GM19035 (cell line): ENCODE results near the gene PLIN5.
"Not testable (repeated sequence)": the region's sequence is repeated elsewhere in the genome, so short reads cannot be mapped to it uniquely, and the experiment has no call there.

Experiments
- ATAC-seq: cut with Tn5 transposase; IDR thresholded peaks from one replicate; pipeline ENCODE4 v1.9.1; 2021; ENCODE audit not compliant: unreplicated experiment

Gene PLIN5

GRCh38 chr19:4547303-4548237, 12.5 kb upstream of the PLIN5 start:
- ATAC-seq = no peak

GRCh38 chr19:4543842-4544647, 9.0 kb upstream of the PLIN5 start:
- no peak for ATAC-seq

GRCh38 chr19:4542896-4543841, 8.1 kb upstream of the PLIN5 start:
- ATAC-seq = no peak

GRCh38 chr19:4541806-4542145, 6.8 kb upstream of the PLIN5 start:
- ATAC-seq = not testable (repeated sequence)

- ATAC-seq = no peak
Observed at GRCh38 chr19:4541114-4541805, 6.2 kb upstream of the PLIN5 start.

GRCh38 chr19:4539693-4540581, 4.9 kb upstream of the PLIN5 start, which contains the start of gene LRG1:
Gene LRG1 (minus strand): TSS chr19:4540036. CDS start chr19:4540013, 23 bp downstream.
- ATAC-seq = no peak

- ATAC-seq = no peak
Observed at GRCh38 chr19:4539169-4539692, 4.2 kb upstream of the PLIN5 start.

- no peak for ATAC-seq
Observed at GRCh38 chr19:4538601-4538954, 3.6 kb upstream of the PLIN5 start.

- no peak for ATAC-seq
Observed at GRCh38 chr19:4537953-4538600, 3.1 kb upstream of the PLIN5 start.

- ATAC-seq = no peak
Observed at GRCh38 chr19:4536798-4537197, 1.8 kb upstream of the PLIN5 start.

GRCh38 chr19:4533835-4534424, 1.1 kb downstream of the PLIN5 start:
- ATAC-seq = no peak

- ATAC-seq = no peak
Observed at GRCh38 chr19:4533334-4533733, 1.7 kb downstream of the PLIN5 start.

GRCh38 chr19:4531562-4532165, 3.4 kb downstream of the PLIN5 start:
- ATAC-seq = no peak

- no peak for ATAC-seq
Observed at GRCh38 chr19:4529924-4530522, 5.0 kb downstream of the PLIN5 start.

- ATAC-seq = no peak
Observed at GRCh38 chr19:4528843-4529242, 6.2 kb downstream of the PLIN5 start.

- ATAC-seq = not testable (repeated sequence)
Observed at GRCh38 chr19:4527377-4527776, 7.6 kb downstream of the PLIN5 start.

GRCh38 chr19:4525563-4526002, 9.4 kb downstream of the PLIN5 start:
- ATAC-seq = no peak
